C4-2B (cell line): Measurements from ENCODE around the gene ZCCHC3.

Source experiments
- H3K27ac ChIP-seq: fragments of 450-650 bp; 2 replicates; pipeline ENCODE4 v1.5.1; 2017
- CTCF ChIP-seq: fragments of 450-650 bp; conservative IDR thresholded peaks from 2 replicates; pipeline ENCODE4 v1.5.1; 2017; ENCODE audit warnings: mild to moderate bottlenecking
- ZFX ChIP-seq: fragments of 450-650 bp; IDR thresholded peaks from 2 replicates; pipeline ENCODE4 v1.6.1; 2017

The ZCCHC3 gene

GRCh38 chr20:259981-260380, 37.4 kb upstream of the ZCCHC3 start:
- TF ChIP-seq ZFX (no peak), CTCF (no peak)

GRCh38 chr20:263701-264100, 33.7 kb upstream of the ZCCHC3 start:
- no peak overlapping the region for H3K27ac ChIP-seq
- TF ChIP-seq CTCF (no peak), ZFX (no peak)

More at GRCh38 chr20:259981-260380, 37.4 kb upstream of the ZCCHC3 start:
- H3K27ac ChIP-seq, result no peak overlapping the region

GRCh38 chr20:266596-267562, 30.5 kb upstream of the ZCCHC3 start:
- TF ChIP-seq ZFX (no peak), CTCF (peak; percentile 92)
- H3K27ac ChIP-seq, result peak overlapping the region; percentile 24

- no peak for TF ChIP-seq ZFX
- TF ChIP-seq CTCF, result no peak
- H3K27ac ChIP-seq, result no peak overlapping the region
Observed at GRCh38 chr20:270517-270916, 26.9 kb upstream of the ZCCHC3 start.

- H3K27ac ChIP-seq, result no peak overlapping the region
- TF ChIP-seq ZFX (no peak), CTCF (no peak)
Observed at GRCh38 chr20:271069-271468, 26.3 kb upstream of the ZCCHC3 start.

GRCh38 chr20:271528-271927, 25.8 kb upstream of the ZCCHC3 start:
- TF ChIP-seq ZFX, result no peak
- no peak for TF ChIP-seq CTCF
- H3K27ac ChIP-seq, result no peak overlapping the region

GRCh38 chr20:272718-273117, 24.7 kb upstream of the ZCCHC3 start:
- no peak for TF ChIP-seq CTCF
- no peak for TF ChIP-seq ZFX
- no peak overlapping the region for H3K27ac ChIP-seq
